Lower leg skin (tissue), 4 donors: ENCODE results near the gene NRTN. TPM values are rescaled to one million over a fixed set of nuclear protein-coding genes. Genes with fewer than 3 reads are reported as not detected.
A peak's percentile ranks its signal among the peaks of the same experiment; 100 is the strongest.

Experiments
- DNase-seq, 2 donors: peaks; one replicate each; pipeline ENCODE4 v3.0.0-alpha.2; 2019; ENCODE audit warnings: low spot score in 2 of 2
- H3K4me3 ChIP-seq: fragments of 200-600 bp; sonication (generic); 2 replicates; pipeline ENCODE4 v1.5.1; 2017; ENCODE audit warnings: mild to moderate bottlenecking, low read depth; ENCODE audit not compliant: poor library complexity, severe bottlenecking
- CTCF ChIP-seq, 3 donors: fragments of 450-650 bp; IDR thresholded peaks; one replicate each; pipeline ENCODE4 v1.5.1; 2016; ENCODE audit warnings: antibody characterized with exemption in 3 of 3, mild to moderate bottlenecking in 3 of 3, moderate library complexity in 2 of 3
- POLR2A ChIP-seq, 2 donors: fragments of 450-650 bp; IDR thresholded peaks; one replicate each; pipeline ENCODE4 v1.6.1; 2016 to 2017; ENCODE audit warnings: antibody characterized with exemption in 2 of 2, mild to moderate bottlenecking in 1 of 2, moderate library complexity in 1 of 2
- WGBS, 2 donors: methylation state at CpG; one replicate each; pipeline ENCODE4 v1.1.5; 2018; 5-methylcytosine and 5-hydroxymethylcytosine counted together
- intact Hi-C: fragments of 100-400 bp; cut with DNase I; formaldehyde crosslinking; loops from one replicate; pipeline ENCODE4 v1.15.0; 2023; ENCODE audit warnings: low total_unique reads
- total RNA-seq, 4 donors: library from RNA; depleted of rRNA; stranded (reverse); fragments of >200 nt; gene quantifications; one replicate each; pipeline ENCODE4 v1.1.0, GENCODE V29; 2016

Gene NRTN
- total RNA-seq, 4 donors from 2014 or later = 6.5 to 7.9 (median 7.2) TPM

- no peak overlapping the region for H3K4me3 ChIP-seq
- intact Hi-C loops = no loop called here
- TF ChIP-seq POLR2A (IDR thresholded peaks at IDR 0.05) = no peak
- TF ChIP-seq CTCF (IDR thresholded peaks at IDR 0.05) = no peak
- no peak for DNase-seq
- WGBS, 2 donors = 81 to 96% methylated on average over 5 of the region's 5 CpGs
Measured at GRCh38 chr19:5788422-5788821, 16.4 kb upstream of the NRTN start.

- intact Hi-C loops = no loop called here
- DNase-seq = no peak
- WGBS, 2 donors = 73 to 82% methylated on average over 39 of the region's 39 CpGs
- TF ChIP-seq CTCF (IDR thresholded peaks at IDR 0.05) (no peak), POLR2A (IDR thresholded peaks at IDR 0.05) (no peak)
- no peak overlapping the region for H3K4me3 ChIP-seq
Measured at GRCh38 chr19:5789351-5789761, 15.5 kb upstream of the NRTN start.

GRCh38 chr19:5789886-5790558 lies 14.8 kb upstream of the NRTN start:
- H3K4me3 ChIP-seq = peak overlapping the region; percentile 5
- intact Hi-C loops = no loop called here
- no peak for TF ChIP-seq POLR2A (IDR thresholded peaks at IDR 0.05)
- no peak for TF ChIP-seq CTCF (IDR thresholded peaks at IDR 0.05)
- DNase-seq = peak; percentile 57 to 92
- 42 to 52% methylated on average over 26 of the region's 26 CpGs for WGBS, 2 donors

- TF ChIP-seq CTCF (IDR thresholded peaks at IDR 0.05) (no peak), POLR2A (IDR thresholded peaks at IDR 0.05) (no peak)
- 12 to 21% methylated on average over 39 to 70 of the region's 72 CpGs for WGBS, 2 donors
- intact Hi-C loops = no loop called here
- DNase-seq = peak; percentile 97 to 99
- H3K4me3 ChIP-seq = peak within 1 kb of the TSS; percentile 67
Measured at GRCh38 chr19:5790559-5791520, 14.0 kb upstream of the NRTN start, which contains the start of gene DUS3L. Gene DUS3L (minus strand): TSS chr19:5791163. CDS start chr19:5791141, 22 bp downstream.

DNA sequence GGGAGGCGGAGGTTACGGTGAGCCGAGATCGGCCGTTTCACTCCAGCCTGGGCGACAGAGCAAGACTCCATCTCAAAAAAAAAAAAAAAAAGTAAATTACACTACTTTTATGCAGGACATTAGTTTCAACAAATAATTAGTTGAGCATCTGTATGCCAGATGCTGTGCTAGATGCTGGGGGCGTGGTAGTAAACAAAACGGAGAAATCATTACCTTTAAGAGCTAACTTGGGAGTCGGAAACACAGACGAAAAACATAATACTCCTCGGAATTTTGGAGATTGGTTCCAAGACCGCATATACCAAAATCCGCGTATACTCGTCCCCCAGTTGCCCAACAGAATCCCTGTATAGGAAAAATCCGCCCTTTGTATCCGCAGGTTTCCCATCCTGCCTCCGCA lies 12.6 kb upstream of the NRTN start:
- DNase-seq = no peak
- TF ChIP-seq POLR2A (IDR thresholded peaks at IDR 0.05) (no peak), CTCF (IDR thresholded peaks at IDR 0.05) (no peak)
- 76 to 83% methylated on average over 18 of the region's 18 CpGs for WGBS, 2 donors
- intact Hi-C loops = no loop called here
- no peak overlapping the region for H3K4me3 ChIP-seq
